ENCODE measurements around the gene MINDY3.

- no peak for TF ChIP-seq POLR2A (IDR thresholded peaks at IDR 0.05)
- TF ChIP-seq, protein P1, sequence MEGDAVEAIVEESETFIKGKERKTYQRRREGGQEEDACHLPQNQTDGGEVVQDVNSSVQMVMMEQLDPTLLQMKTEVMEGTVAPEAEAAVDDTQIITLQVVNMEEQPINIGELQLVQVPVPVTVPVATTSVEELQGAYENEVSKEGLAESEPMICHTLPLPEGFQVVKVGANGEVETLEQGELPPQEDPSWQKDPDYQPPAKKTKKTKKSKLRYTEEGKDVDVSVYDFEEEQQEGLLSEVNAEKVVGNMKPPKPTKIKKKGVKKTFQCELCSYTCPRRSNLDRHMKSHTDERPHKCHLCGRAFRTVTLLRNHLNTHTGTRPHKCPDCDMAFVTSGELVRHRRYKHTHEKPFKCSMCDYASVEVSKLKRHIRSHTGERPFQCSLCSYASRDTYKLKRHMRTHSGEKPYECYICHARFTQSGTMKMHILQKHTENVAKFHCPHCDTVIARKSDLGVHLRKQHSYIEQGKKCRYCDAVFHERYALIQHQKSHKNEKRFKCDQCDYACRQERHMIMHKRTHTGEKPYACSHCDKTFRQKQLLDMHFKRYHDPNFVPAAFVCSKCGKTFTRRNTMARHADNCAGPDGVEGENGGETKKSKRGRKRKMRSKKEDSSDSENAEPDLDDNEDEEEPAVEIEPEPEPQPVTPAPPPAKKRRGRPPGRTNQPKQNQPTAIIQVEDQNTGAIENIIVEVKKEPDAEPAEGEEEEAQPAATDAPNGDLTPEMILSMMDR (IDR thresholded peaks at IDR 0.05): no peak
- TF ChIP-seq POLR2AphosphoS5 (IDR thresholded peaks at IDR 0.05): no peak
These were observed 39.1 kb downstream of the MINDY3 start for GRCh38 chr10:15821046-15821683.
